Ovary (tissue), 3 donors: ENCODE data around the gene NEO1.
A peak's percentile ranks its signal among the peaks of the same experiment; 100 is the strongest.

Experiments used
- POLR2A ChIP-seq: fragments of 450-650 bp; IDR thresholded peaks from one replicate; pipeline ENCODE4 v1.6.1; 2017; ENCODE audit warnings: antibody characterized with exemption, mild to moderate bottlenecking, moderate library complexity
- TF ChIP-seq, protein P1 (sequence below), 3 donors: fragments of 450-650 bp in 2 of 3; fragments of 200-600 bp in 1 of 3; IDR thresholded peaks; one replicate each; pipeline versions ENCODE4 v1.5.1 to v1.8.0; 2016 to 2022; ENCODE audit warnings: antibody characterized with exemption in 3 of 3, mild to moderate bottlenecking in 1 of 3
- donor health status: DM: no; HTN: no; CAD: no.

DNA sequence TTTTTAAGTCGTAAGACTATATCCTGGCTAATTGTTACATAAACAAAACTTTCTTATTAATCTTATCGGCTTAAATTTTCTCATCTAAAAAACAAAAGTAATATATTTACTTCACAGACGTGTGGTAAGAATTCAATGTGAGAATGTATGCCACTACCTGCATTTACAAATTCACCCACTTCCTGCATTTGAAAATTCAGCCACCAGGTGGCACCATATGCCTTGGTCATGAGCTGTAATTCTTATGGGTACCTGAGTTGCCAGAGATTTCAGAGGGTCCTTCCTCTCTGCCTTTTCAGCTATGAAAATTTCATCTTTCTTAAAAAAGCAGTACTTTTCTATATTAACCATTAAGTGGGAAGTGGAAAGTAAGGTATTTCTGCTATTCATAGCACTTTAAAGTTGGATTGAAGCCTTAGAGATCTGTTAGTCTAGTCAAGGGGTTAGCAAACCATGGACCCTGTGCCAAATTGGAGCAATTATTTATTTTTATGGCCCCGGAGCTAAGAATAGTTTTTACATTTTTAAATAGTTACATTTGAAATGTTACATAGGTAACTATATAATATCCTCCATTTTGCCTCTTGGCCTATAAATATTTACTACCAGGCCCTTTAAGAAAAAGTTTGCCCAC is 188.7 kb downstream of the NEO1 start:
- TF ChIP-seq, protein P1, sequence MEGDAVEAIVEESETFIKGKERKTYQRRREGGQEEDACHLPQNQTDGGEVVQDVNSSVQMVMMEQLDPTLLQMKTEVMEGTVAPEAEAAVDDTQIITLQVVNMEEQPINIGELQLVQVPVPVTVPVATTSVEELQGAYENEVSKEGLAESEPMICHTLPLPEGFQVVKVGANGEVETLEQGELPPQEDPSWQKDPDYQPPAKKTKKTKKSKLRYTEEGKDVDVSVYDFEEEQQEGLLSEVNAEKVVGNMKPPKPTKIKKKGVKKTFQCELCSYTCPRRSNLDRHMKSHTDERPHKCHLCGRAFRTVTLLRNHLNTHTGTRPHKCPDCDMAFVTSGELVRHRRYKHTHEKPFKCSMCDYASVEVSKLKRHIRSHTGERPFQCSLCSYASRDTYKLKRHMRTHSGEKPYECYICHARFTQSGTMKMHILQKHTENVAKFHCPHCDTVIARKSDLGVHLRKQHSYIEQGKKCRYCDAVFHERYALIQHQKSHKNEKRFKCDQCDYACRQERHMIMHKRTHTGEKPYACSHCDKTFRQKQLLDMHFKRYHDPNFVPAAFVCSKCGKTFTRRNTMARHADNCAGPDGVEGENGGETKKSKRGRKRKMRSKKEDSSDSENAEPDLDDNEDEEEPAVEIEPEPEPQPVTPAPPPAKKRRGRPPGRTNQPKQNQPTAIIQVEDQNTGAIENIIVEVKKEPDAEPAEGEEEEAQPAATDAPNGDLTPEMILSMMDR (IDR thresholded peaks at IDR 0.05): peak; percentile 64 to 76 (median 73)
- TF ChIP-seq POLR2A: no peak
